Vagina (tissue), 2 donors: ENCODE measurements around the gene MCM9. TPM values are rescaled to one million over a fixed set of nuclear protein-coding genes. Genes with fewer than 3 reads are reported as not detected.

Experiments
- DNase-seq, 2 donors: peaks; one replicate each; pipeline ENCODE4 v3.0.0-alpha.2; 2017; ENCODE audit errors: extremely low spot score in 2 of 2
- H3K27ac ChIP-seq: fragments of 200-600 bp; sonication (generic); one replicate; pipeline ENCODE4 v1.5.1; 2019
- H3K27me3 ChIP-seq: fragments of 200-600 bp; sonication (generic); one replicate; pipeline ENCODE4 v1.5.1; 2019
- H3K36me3 ChIP-seq, 2 donors: fragments of 200-600 bp; sonication (generic); one replicate each; pipeline ENCODE4 v1.5.1; 2017 to 2019
- H3K4me1 ChIP-seq: fragments of 200-600 bp; sonication (generic); one replicate; pipeline ENCODE4 v1.5.1; 2019
- H3K4me3 ChIP-seq, 2 donors: fragments of 200-600 bp; sonication (generic); 1 replicate in 1 of 2; 2 replicates in 1 of 2; pipeline ENCODE4 v1.5.1; 2016 to 2019
- H3K9me3 ChIP-seq: fragments of 200-600 bp; sonication (generic); one replicate; pipeline ENCODE4 v1.5.1; 2019
- POLR2A ChIP-seq, 2 donors: fragments of 450-650 bp; IDR thresholded peaks; one replicate each; pipeline ENCODE4 v1.6.1; 2017; ENCODE audit warnings: antibody characterized with exemption in 2 of 2, mild to moderate bottlenecking in 2 of 2, moderate library complexity in 2 of 2
- POLR2AphosphoS5 ChIP-seq, 2 donors: sonication (generic); formaldehyde crosslinking; IDR thresholded peaks; one replicate each; pipeline ENCODE4 v1.9.0; 2017; ENCODE audit warnings: antibody characterized with exemption in 2 of 2, mild to moderate bottlenecking in 2 of 2, low read depth in 1 of 2; ENCODE audit not compliant: insufficient read depth in 1 of 2
- intact Hi-C: fragments of 100-400 bp; cut with DNase I; formaldehyde crosslinking; loops from one replicate; pipeline ENCODE4 v1.15.1; 2023
- total RNA-seq: library from RNA; depleted of rRNA; stranded (reverse); fragments of >200 nt; gene quantifications from one replicate; pipeline ENCODE4 v1.2.3, GENCODE V29; 2016
- TF ChIP-seq, protein P1 (sequence below), 3 experiments: fragments of 450-650 bp in 2 of 3; fragments of 200-600 bp in 1 of 3; sonication (generic) in 1 of 3; IDR thresholded peaks; one replicate each; pipeline ENCODE4 v1.5.1; 2017 to 2019; ENCODE audit warnings: antibody characterized with exemption in 3 of 3, mild to moderate bottlenecking in 2 of 3, moderate library complexity in 2 of 3

MCM9 gene
- total RNA-seq, 1 donor from 2014 or later, result 25.8 TPM

DNA sequence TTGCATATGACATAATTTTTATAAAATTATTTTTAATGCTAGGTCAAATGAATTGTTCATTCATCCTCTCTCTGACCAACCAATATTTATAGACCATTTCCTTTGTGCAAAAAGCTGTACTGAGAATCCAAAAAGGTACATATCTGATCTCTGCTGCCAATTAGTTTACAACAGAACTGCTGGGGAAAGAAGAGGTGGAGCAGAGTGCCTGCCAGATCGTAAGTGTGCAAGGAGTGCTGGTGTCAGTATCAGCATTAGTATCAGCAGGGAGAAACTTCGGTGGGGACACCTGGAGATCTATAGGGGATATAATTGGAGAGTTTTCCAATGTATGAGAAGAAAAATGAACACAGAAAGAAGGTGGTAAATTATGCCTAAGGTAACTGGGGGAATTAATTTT lies 104.3 kb downstream of the MCM9 start:
- no peaks in the 10 kb centered on the region for H3K9me3 ChIP-seq
- peaks cover 0 to 28% of the 10 kb centered on the region in 2 donors for H3K36me3 ChIP-seq
- no peak for DNase-seq
- no peak overlapping the region for H3K27ac ChIP-seq
- TF ChIP-seq, protein P1, sequence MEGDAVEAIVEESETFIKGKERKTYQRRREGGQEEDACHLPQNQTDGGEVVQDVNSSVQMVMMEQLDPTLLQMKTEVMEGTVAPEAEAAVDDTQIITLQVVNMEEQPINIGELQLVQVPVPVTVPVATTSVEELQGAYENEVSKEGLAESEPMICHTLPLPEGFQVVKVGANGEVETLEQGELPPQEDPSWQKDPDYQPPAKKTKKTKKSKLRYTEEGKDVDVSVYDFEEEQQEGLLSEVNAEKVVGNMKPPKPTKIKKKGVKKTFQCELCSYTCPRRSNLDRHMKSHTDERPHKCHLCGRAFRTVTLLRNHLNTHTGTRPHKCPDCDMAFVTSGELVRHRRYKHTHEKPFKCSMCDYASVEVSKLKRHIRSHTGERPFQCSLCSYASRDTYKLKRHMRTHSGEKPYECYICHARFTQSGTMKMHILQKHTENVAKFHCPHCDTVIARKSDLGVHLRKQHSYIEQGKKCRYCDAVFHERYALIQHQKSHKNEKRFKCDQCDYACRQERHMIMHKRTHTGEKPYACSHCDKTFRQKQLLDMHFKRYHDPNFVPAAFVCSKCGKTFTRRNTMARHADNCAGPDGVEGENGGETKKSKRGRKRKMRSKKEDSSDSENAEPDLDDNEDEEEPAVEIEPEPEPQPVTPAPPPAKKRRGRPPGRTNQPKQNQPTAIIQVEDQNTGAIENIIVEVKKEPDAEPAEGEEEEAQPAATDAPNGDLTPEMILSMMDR (IDR thresholded peaks at IDR 0.05), result no peak
- H3K4me1 ChIP-seq, result no peaks in the 10 kb centered on the region
- H3K4me3 ChIP-seq, result no peak overlapping the region
- H3K27me3 ChIP-seq, result no peaks in the 10 kb centered on the region
- intact Hi-C loops, result no loop called here

DNA sequence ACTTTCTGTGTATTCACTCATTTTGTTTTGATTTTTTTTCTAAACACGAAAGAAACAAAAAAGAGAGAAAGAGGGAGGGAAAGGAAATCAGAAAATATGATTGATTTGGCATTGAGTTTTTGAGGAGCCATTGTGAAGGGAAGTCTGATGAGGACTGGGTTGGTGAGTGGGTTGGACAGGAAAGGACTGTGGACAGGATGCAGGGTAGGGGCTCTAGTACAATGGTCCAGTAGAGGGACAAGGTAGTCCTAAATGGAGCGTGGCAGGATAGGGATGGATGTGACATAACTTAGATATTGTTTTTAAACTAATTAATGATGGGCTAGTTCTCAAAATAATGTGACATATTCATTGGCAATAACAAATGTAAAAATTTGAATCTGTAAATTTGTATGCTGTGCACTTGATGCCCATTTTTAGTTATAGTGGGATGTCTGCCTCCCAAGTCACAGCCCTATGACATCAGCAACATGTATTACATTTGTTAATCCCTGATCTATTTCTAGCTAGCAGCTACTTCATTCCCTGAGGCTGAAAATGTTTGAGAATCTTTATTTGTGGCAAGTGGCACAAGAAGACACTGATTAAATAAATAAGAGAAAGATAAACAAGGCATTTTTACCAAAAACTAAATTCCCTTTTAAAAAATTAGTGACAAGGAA lies 105.0 kb downstream of the MCM9 start:
- peaks cover 0 to 35% of the 10 kb centered on the region in 2 donors for H3K36me3 ChIP-seq
- H3K27ac ChIP-seq, result no peak overlapping the region
- H3K9me3 ChIP-seq, result no peaks in the 10 kb centered on the region
- no peak overlapping the region for H3K4me3 ChIP-seq
- H3K27me3 ChIP-seq, result no peaks in the 10 kb centered on the region
- intact Hi-C loops, result no loop called here
- no peak for DNase-seq
- no peaks in the 10 kb centered on the region for H3K4me1 ChIP-seq
- TF ChIP-seq POLR2A (IDR thresholded peaks at IDR 0.05) (no peak), POLR2AphosphoS5 (IDR thresholded peaks at IDR 0.05; ENCODE audit: insufficient read depth in 1 of 2, low read depth in 1 of 2) (no peak)
- TF ChIP-seq, protein P1 (IDR thresholded peaks at IDR 0.05), result no peak

DNA sequence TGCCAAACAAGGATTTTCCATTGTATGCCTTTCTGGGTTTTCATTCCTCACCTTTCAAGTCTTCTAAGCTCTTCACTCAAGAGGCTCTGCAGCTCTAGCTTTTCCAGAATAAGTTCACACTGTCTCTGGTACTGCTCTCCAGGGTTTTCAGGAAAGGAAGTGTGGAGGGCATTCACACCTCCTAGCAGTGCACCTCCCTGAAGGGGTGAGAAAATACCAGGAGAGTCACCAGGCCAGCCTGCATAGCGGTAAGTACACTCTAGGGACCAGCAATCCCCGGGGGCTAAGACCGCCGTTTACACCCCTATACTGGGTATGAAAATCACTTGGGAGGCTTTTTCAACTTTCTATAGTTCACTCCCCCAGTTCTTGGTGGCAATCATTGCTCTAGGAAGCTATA lies 108.9 kb downstream of the MCM9 start:
- Histone ChIP-seq H3K27ac (no peak overlapping the region), H3K36me3 (peaks cover 0 to 49% of the 10 kb centered on the region in 2 donors)

DNA sequence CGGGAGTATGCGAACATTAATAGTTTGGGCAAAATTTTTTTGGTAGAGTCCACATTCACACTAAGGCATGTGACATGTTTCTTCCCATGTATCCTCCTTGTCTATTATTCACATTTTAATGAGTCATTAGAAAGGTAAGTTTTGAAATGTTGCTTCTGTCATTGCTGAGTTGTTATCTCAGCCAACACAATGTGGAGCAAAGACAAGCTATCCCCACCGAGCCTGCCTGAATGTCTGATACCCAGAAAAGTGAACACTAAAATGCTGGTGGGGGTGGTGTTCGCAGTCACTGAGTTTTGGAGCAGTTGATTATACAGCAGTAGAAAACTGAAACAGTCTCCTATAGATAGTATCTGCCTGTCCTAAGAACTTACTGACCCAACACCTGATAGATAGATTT lies 109.3 kb downstream of the MCM9 start:
- no peak for DNase-seq
- no peaks in the 10 kb centered on the region for H3K9me3 ChIP-seq
- H3K27me3 ChIP-seq, result no peaks in the 10 kb centered on the region
- H3K4me1 ChIP-seq, result no peaks in the 10 kb centered on the region
- intact Hi-C loops, result no loop called here
- TF ChIP-seq, protein P1 (IDR thresholded peaks at IDR 0.05), result no peak
- no peak for TF ChIP-seq POLR2A (IDR thresholded peaks at IDR 0.05)
- TF ChIP-seq POLR2AphosphoS5 (IDR thresholded peaks at IDR 0.05; ENCODE audit: insufficient read depth in 1 of 2, low read depth in 1 of 2), result no peak
- no peak overlapping the region for H3K27ac ChIP-seq
- H3K36me3 ChIP-seq, result peaks cover 0 to 49% of the 10 kb centered on the region in 2 donors
- H3K4me3 ChIP-seq, result no peak overlapping the region

More for the DNA sequence above, 108.9 kb downstream of the MCM9 start:
- Histone ChIP-seq H3K27me3 (no peaks in the 10 kb centered on the region), H3K4me1 (no peaks in the 10 kb centered on the region), H3K9me3 (no peaks in the 10 kb centered on the region), H3K4me3 (no peak overlapping the region)
- TF ChIP-seq, protein P1 (IDR thresholded peaks at IDR 0.05), result no peak
- no peak for TF ChIP-seq POLR2AphosphoS5 (IDR thresholded peaks at IDR 0.05; ENCODE audit: insufficient read depth in 1 of 2, low read depth in 1 of 2)
- TF ChIP-seq POLR2A (IDR thresholded peaks at IDR 0.05), result no peak
- intact Hi-C loops, result no loop called here
- no peak for DNase-seq

DNA sequence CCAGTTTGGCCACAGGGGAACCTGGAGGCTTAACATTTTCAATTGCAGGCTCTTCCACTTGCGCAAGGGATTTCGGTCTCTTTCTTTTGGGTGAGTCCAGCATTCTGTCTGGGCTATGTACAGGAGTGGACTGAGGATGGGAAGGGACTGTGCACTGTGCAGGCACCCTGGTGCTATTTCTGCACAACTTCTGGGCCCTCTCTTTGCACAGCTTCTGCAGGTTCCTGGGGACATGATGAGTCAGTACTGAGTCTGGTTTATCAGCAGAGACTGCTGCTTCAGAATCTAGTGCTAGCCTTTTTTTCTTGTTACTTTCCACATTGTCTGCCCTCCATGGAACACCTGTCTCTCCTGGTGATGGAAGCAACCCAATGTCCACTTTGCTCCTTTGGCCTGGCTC lies 119.5 kb downstream of the MCM9 start:
- H3K27ac ChIP-seq, result no peak overlapping the region
- no peaks in the 10 kb centered on the region for H3K4me1 ChIP-seq
- H3K36me3 ChIP-seq, result peaks cover 0 to 7% of the 10 kb centered on the region in 2 donors
- no peak overlapping the region for H3K4me3 ChIP-seq
- no peaks in the 10 kb centered on the region for H3K9me3 ChIP-seq
- no peaks in the 10 kb centered on the region for H3K27me3 ChIP-seq
- DNase-seq, result no peak
- intact Hi-C loops, result no loop called here
- TF ChIP-seq POLR2AphosphoS5 (IDR thresholded peaks at IDR 0.05; ENCODE audit: insufficient read depth in 1 of 2, low read depth in 1 of 2) (no peak), POLR2A (IDR thresholded peaks at IDR 0.05) (no peak)
